HepG2 (cell line): ENCODE measurements around the gene MRPS31. TPM values are rescaled to one million over a fixed set of nuclear protein-coding genes. Genes with fewer than 3 reads are reported as not detected.
"Not testable (repeated sequence)": the region's sequence is repeated elsewhere in the genome, so short reads cannot be mapped to it uniquely, and the experiment has no call there.

Experiments
- ATAC-seq: fragments of 200-7000 bp; cut with Tn5 transposase; 3 replicates; pipeline ENCODE4 v1.9.1; 2020; ENCODE audit warnings: mild to moderate bottlenecking, moderate library complexity
- BruUV-seq: library from RNA; stranded (reverse); fragments of 400-500 nt; replicated peaks from 2 replicates; lab custom pipeline; 2021; lab: Mats Ljungman, UMichigan
- CTCF ChIA-PET: fragments of 300-600 bp; formaldehyde crosslinking; extraction: SDS; loops from one replicate; lab custom pipeline; 2021; ENCODE audit warnings: low total read pairs, inconsistent platforms, low intra/inter-chr PET ratio; lab: Yijun Ruan, JAX
- POLR2A ChIA-PET: fragments of 350-600 bp; sonication (Branson Sonifier 250); formaldehyde crosslinking; loops from one replicate; lab custom pipeline; 2020; ENCODE audit warnings: antibody characterized with exemption, inconsistent platforms; lab: Yijun Ruan, JAX
- DNase-seq: peaks from one replicate; pipeline ENCODE4 v3.0.0-alpha.2; 2015; ENCODE audit warnings: low spot score
- FAIRE-seq: peaks from 3 replicates; lab custom pipeline; 2011; peaks lifted over from hg19 to GRCh38; lab: Jason Lieb, UNC
- H2AFZ ChIP-seq: one replicate; pipeline ENCODE4 v1.6.1; 2011; ENCODE audit warnings: low read length, inconsistent platforms
- H3K27ac ChIP-seq: fragments of 300-600 bp; 3 replicates; pipeline ENCODE4 v1.8.0; 2011; ENCODE audit warnings: mixed run types, mild to moderate bottlenecking, mixed read lengths, low read length, inconsistent platforms; ENCODE audit not compliant: insufficient read depth; ENCODE audit errors: extremely low read length
- H3K27me3 ChIP-seq, 2 experiments: fragments of 200-600 bp in 1 of 2; 2 replicates in 1 of 2; 3 replicates in 1 of 2; pipeline versions ENCODE4 v1.6.0 to v1.8.0; 2011; ENCODE audit warnings: low read length in 2 of 2, mild to moderate bottlenecking in 2 of 2, moderate library complexity in 2 of 2, inconsistent platforms in 1 of 2; ENCODE audit not compliant: insufficient read depth in 2 of 2, control insufficient read depth in 1 of 2
- H3K36me3 ChIP-seq, 2 experiments: fragments of 200-600 bp in 1 of 2; replicated peaks in 1 of 2; 2 replicates in 1 of 2; 3 replicates in 1 of 2; pipeline versions ENCODE4 v1.5.1 to v1.8.0; 2011; ENCODE audit warnings: low read length in 2 of 2, inconsistent platforms in 1 of 2; ENCODE audit not compliant: insufficient read depth in 2 of 2, control insufficient read depth in 1 of 2
- H3K4me1 ChIP-seq: 2 replicates; pipeline ENCODE4 v1.5.1; 2012; ENCODE audit warnings: low read length, inconsistent platforms; ENCODE audit not compliant: insufficient read depth
- H3K4me2 ChIP-seq: 2 replicates; pipeline ENCODE4 v1.6.0; 2011; ENCODE audit warnings: low read depth, low read length, inconsistent platforms
- H3K4me3 ChIP-seq, 3 experiments: fragments of 200-600 bp in 1 of 3; sonication (generic), shearing (Covaris generic) in 1 of 3; replicated peaks in 1 of 3; 2 replicates each; pipeline ENCODE4 v1.5.1; 2011 to 2016; ENCODE audit warnings: low read length in 3 of 3, inconsistent platforms in 2 of 3, low read depth in 2 of 3, mild to moderate bottlenecking in 2 of 3, control low read depth in 1 of 3, mixed read lengths in 1 of 3; ENCODE audit not compliant: insufficient read depth in 1 of 3
- H3K79me2 ChIP-seq: one replicate; pipeline ENCODE4 v1.6.1; 2011; ENCODE audit warnings: low read length, inconsistent platforms; ENCODE audit not compliant: insufficient read depth
- H3K9ac ChIP-seq: 2 replicates; pipeline ENCODE4 v1.6.0; 2011; ENCODE audit warnings: mild to moderate bottlenecking, low read depth, low read length, inconsistent platforms; ENCODE audit not compliant: insufficient read depth
- H3K9me3 ChIP-seq: 2 replicates; pipeline ENCODE4 v1.5.1; 2012; ENCODE audit warnings: mild to moderate bottlenecking, low read length
- H4K20me1 ChIP-seq: 2 replicates; pipeline ENCODE4 v1.6.0; 2011; ENCODE audit warnings: inconsistent platforms, mild to moderate bottlenecking, low read length, moderate library complexity; ENCODE audit not compliant: insufficient read depth
- GATA4 ChIP-seq: sonication (generic); IDR thresholded peaks from 2 replicates; pipeline ENCODE4 v1.6.1; 2016; ENCODE audit warnings: antibody characterized with exemption, low read depth, borderline replicate concordance
- HDAC2 ChIP-seq: sonication (generic); formaldehyde crosslinking; IDR thresholded peaks from 2 replicates; pipeline ENCODE4 v1.4.0; 2020; ENCODE audit warnings: missing genetic modification reagents
- HOXA3 ChIP-seq: sonication (generic); formaldehyde crosslinking; IDR thresholded peaks from 2 replicates; pipeline ENCODE4 v1.5.0; 2020; ENCODE audit warnings: missing genetic modification reagents
- MIER3 ChIP-seq: IDR thresholded peaks from 2 replicates; pipeline ENCODE4 v1.6.1; 2016; ENCODE audit warnings: missing compliant biosample characterization, borderline replicate concordance
- NBN ChIP-seq: fragments of 450-650 bp; conservative IDR thresholded peaks from 2 replicates; pipeline ENCODE4 v1.6.1; 2017
- NONO ChIP-seq, 2 experiments: fragments of 450-650 bp in 1 of 2; sonication (generic) in 1 of 2; formaldehyde crosslinking in 1 of 2; IDR thresholded peaks in 1 of 2; conservative IDR thresholded peaks in 1 of 2; 2 replicates each; pipeline versions ENCODE4 v1.6.1 to v1.8.0; 2017 to 2022; ENCODE audit warnings: mild to moderate bottlenecking in 1 of 2, missing genetic modification reagents in 1 of 2, moderate library complexity in 1 of 2
- NR2F1 ChIP-seq, 2 experiments: fragments of 450-650 bp in 1 of 2; formaldehyde crosslinking in 1 of 2; IDR thresholded peaks; 2 replicates each; pipeline versions ENCODE4 v1.5.0 to v1.6.1; 2016 to 2020; ENCODE audit warnings: mild to moderate bottlenecking in 1 of 2, missing compliant biosample characterization in 1 of 2, missing genetic modification reagents in 1 of 2, moderate library complexity in 1 of 2
- NR3C1 ChIP-seq: sonication (generic); formaldehyde crosslinking; IDR thresholded peaks from 2 replicates; pipeline ENCODE4 v1.4.0; 2020; ENCODE audit warnings: missing genetic modification reagents
- POLR2AphosphoS2 ChIP-seq: IDR thresholded peaks from 2 replicates; pipeline ENCODE4 v1.6.1; 2011; ENCODE audit warnings: low read depth, low read length, improper control_type of control experiment
- RFX3 ChIP-seq: IDR thresholded peaks from 2 replicates; pipeline ENCODE4 v1.6.1; 2016; ENCODE audit warnings: missing biosample characterization, missing genetic modification reagents
- SNAPC5 ChIP-seq: sonication (generic); formaldehyde crosslinking; IDR thresholded peaks from 2 replicates; pipeline ENCODE4 v1.8.1; 2023; ENCODE audit warnings: mild to moderate bottlenecking, missing genetic modification reagents, borderline replicate concordance
- ZNF124 ChIP-seq: sonication (generic); formaldehyde crosslinking; IDR thresholded peaks from 2 replicates; pipeline ENCODE4 v1.4.0; 2020; ENCODE audit warnings: missing genetic modification reagents
- ZNF138 ChIP-seq: sonication (generic); formaldehyde crosslinking; IDR thresholded peaks from 2 replicates; pipeline ENCODE4 v1.5.0; 2020; ENCODE audit warnings: mild to moderate bottlenecking, low read depth, missing genetic modification reagents
- ZNF768 ChIP-seq: sonication (generic); formaldehyde crosslinking; IDR thresholded peaks from 2 replicates; pipeline ENCODE4 v1.4.0; 2020; ENCODE audit warnings: missing genetic modification reagents
- WGBS: methylation state at CpG from one replicate; pipeline ENCODE4 v1.1.6; 2017; ENCODE audit warnings: low lambda C conversion rate; 5-methylcytosine and 5-hydroxymethylcytosine counted together
- in situ Hi-C: cut with HindIII; loops from 2 replicates; pipeline ENCODE4 v1.10.0; 2017; ENCODE audit warnings: low pct_unique_long_range_greater_than_20kb; ENCODE audit not compliant: extremely low pct_ligation_motif_present
- intact Hi-C: fragments of 100-400 bp; cut with micrococcal nuclease; formaldehyde crosslinking; loops from one replicate; pipeline ENCODE4 v1.10.0; 2022; ENCODE audit not compliant: unreplicated experiment
- polyA plus RNA-seq, 8 experiments: library from polyadenylated mRNA; depleted of rRNA in 3 of 8; stranded (reverse) in 7 of 8; unstranded in 1 of 8; fragments of >200 nt; fragmentation: Illumina TruSeq in 4 of 8; extraction: Trizol in 4 of 8; gene quantifications; 2 replicates each; pipeline versions ENCODE4 v1.2.1 to v1.2.3, GENCODE V29; 2011 to 2016; ENCODE audit warnings: low read depth in 4 of 8, missing spikeins in 1 of 8, mixed read lengths in 1 of 8; ENCODE audit not compliant: insufficient read depth in 1 of 8
- total RNA-seq, 5 experiments: library from RNA; depleted of rRNA; stranded (reverse); fragments of >200 nt; fragmentation: Illumina TruSeq; extraction: Trizol; gene quantifications; 2 replicates each; pipeline ENCODE4 v1.2.3, GENCODE V29; 2016; ENCODE audit warnings: low read depth in 1 of 5

Gene MRPS31
- total and polyA plus RNA-seq, 2 of the 13 experiments (the other 11 are each of a cell fraction or from before 2014, with no cell fraction given) = 23.7 to 34.1 TPM

DNA sequence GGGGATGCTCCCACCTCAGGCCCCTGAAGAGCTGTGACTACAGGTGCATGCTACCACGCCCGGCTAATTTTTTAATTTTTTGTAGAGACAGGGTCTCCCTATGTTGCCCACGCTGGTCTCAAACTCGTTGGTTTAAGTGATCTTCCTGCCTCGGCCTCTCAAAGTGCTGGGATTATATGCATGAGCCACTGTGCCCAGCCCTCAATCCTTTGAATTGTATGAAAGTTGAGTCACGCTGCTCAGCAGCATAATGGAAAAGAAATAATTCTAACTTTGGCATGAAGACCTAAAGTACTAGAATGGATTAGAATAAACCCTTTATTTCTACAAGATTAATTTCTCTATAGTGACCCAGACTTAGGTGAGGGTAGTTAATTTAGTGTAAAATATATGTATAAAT lies 42.4 kb downstream of the MRPS31 start:
- POLR2A ChIA-PET = no interaction called here

DNA sequence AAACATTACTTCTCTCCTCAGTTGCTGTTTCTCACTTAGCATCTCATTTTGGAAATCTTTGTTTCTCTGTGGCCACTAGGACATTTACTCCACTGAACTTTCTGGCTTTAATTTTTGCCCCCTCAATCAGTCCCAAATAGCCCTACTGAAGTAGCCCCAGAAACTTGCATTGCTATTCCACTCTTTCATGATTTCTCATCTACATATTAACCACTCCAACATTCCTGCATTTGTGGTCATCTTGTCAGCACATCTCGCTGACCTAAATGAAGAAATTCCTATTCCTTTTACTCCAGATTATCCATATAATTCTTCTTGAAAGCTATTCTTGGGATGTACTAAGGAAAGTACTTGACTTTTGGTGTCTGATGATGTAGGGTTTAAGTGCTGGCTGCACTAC lies 56.6 kb downstream of the MRPS31 start:
- H3K79me2 ChIP-seq, CTCF ChIA-PET, H3K9me3 ChIP-seq, BruUV-seq, intact Hi-C loops, H3K4me1 ChIP-seq, H3K4me2 ChIP-seq, DNase-seq, POLR2A ChIA-PET, H4K20me1 ChIP-seq, H3K9ac ChIP-seq, H3K27me3 ChIP-seq, in situ Hi-C loops, H3K36me3 ChIP-seq, H2AFZ ChIP-seq, H3K27ac ChIP-seq, FAIRE-seq, ATAC-seq, H3K4me3 ChIP-seq: not testable (repeated sequence)
- WGBS = no CpG with 5 or more reads among the region's 1 CpG

More for the DNA sequence above, 42.4 kb downstream of the MRPS31 start:
- Histone ChIP-seq H3K9me3 (no peaks in the 10 kb centered on the region), H3K27ac (no peak overlapping the region), H3K4me3 (no peak overlapping the region), H3K4me2 (no peak overlapping the region), H3K79me2 (no peaks in the 10 kb centered on the region), H3K27me3 (no peaks in the 10 kb centered on the region), H4K20me1 (no peaks in the 10 kb centered on the region), H3K36me3 (peaks cover 0 to 6% of the 10 kb centered on the region in 2 experiments; a peak in 2 of 5 replicates), H3K9ac (no peak overlapping the region), H3K4me1 (no peaks in the 10 kb centered on the region), H2AFZ (no peak overlapping the region)
- FAIRE-seq (no peak), ATAC-seq (no peak), DNase-seq (no peak)
- TF ChIP-seq ZNF124 (CRISPR knock-in tag) = no peak
- TF ChIP-seq MIER3 (CRISPR knock-in tag) = no peak
- TF ChIP-seq HDAC2 = no peak
- no peak for TF ChIP-seq POLR2AphosphoS2
- TF ChIP-seq NBN = no peak
- TF ChIP-seq NR2F1 (CRISPR knock-in tag; IDR thresholded peaks at IDR 0.05) = no peak
- TF ChIP-seq ZNF138 (CRISPR knock-in tag) = no peak
- TF ChIP-seq GATA4 = no peak
- TF ChIP-seq NONO (IDR thresholded peaks at IDR 0.05) = no peak
- TF ChIP-seq NONO (CRISPR knock-in tag; conservative IDR thresholded peaks at IDR 0.05) = no peak
- no peak for TF ChIP-seq RFX3
- no peak for TF ChIP-seq SNAPC5
- TF ChIP-seq NR3C1 (CRISPR knock-in tag) = no peak
- no peak for TF ChIP-seq ZNF768
- TF ChIP-seq HOXA3 (CRISPR knock-in tag) = no peak
- WGBS = 99% methylated on average over 6 of the region's 6 CpGs
- no TSS peak for BruUV-seq
- CTCF ChIA-PET = no interaction called here
- intact Hi-C loops (no loop called here), in situ Hi-C loops (no loop called here)
